Gastroesophageal sphincter (tissue), 3 donors: ENCODE results near the gene SLC25A44.

Experiments
- CTCF ChIP-seq, 4 experiments: fragments of 200-600 bp in 2 of 4; fragments of 450-650 bp in 2 of 4; sonication (generic) in 1 of 4; IDR thresholded peaks; one replicate each; pipeline ENCODE4 v1.5.1; 2017 to 2019; ENCODE audit warnings: antibody characterized with exemption in 4 of 4, mild to moderate bottlenecking in 2 of 4, moderate library complexity in 2 of 4
- POLR2AphosphoS5 ChIP-seq: sonication (generic); formaldehyde crosslinking; IDR thresholded peaks from one replicate; pipeline ENCODE4 v1.6.1; 2017; ENCODE audit warnings: antibody characterized with exemption

GRCh38 chr1:156145650-156146019 is 48.3 kb upstream of the SLC25A44 start:
- TF ChIP-seq POLR2AphosphoS5, result no peak
- no peak for TF ChIP-seq CTCF (IDR thresholded peaks at IDR 0.05)
